Activated B cell treated with CpG ODN at 0.5 μM for 24 hours (primary cell): ENCODE measurements around the gene ACTR1A. TPM values are rescaled to one million over a fixed set of nuclear protein-coding genes. Genes with fewer than 3 reads are reported as not detected.

Experiments used
- ATAC-seq: fragments of 200-7000 bp; cut with Tn5 transposase; one replicate; pipeline ENCODE4 v1.10.0; 2021; ENCODE audit warnings: low read depth, mild to moderate bottlenecking, moderate library complexity
- CTCF ChIA-PET: fragments of 350-600 bp; sonication (Branson Sonifier 250); formaldehyde crosslinking; loops from one replicate; lab custom pipeline; 2021; ENCODE audit warnings: antibody characterized with exemption; lab: Charles Lee
- POLR2A ChIA-PET: fragments of 350-600 bp; sonication (Branson Sonifier 250); formaldehyde crosslinking; loops from one replicate; lab custom pipeline; 2021; ENCODE audit warnings: antibody characterized with exemption; lab: Charles Lee
- DNase-seq: peaks from one replicate; pipeline ENCODE4 v3.0.0; 2022
- H3K27ac Mint-ChIP-seq: one replicate; pipeline ENCODE4 v1.8.0; 2020; ENCODE audit warnings: mixed read lengths
- H3K27me3 Mint-ChIP-seq: one replicate; pipeline ENCODE4 v1.8.0; 2021; ENCODE audit warnings: mixed read lengths
- H3K36me3 Mint-ChIP-seq: one replicate; pipeline ENCODE4 v1.8.0; 2021; ENCODE audit warnings: low read depth, mixed read lengths
- H3K4me1 Mint-ChIP-seq: one replicate; pipeline ENCODE4 v1.8.0; 2021; ENCODE audit warnings: mixed read lengths
- H3K4me3 Mint-ChIP-seq: one replicate; pipeline ENCODE4 v1.8.0; 2020; ENCODE audit warnings: mild to moderate bottlenecking, mixed read lengths
- H3K9me3 Mint-ChIP-seq: one replicate; pipeline ENCODE4 v1.8.0; 2020; ENCODE audit warnings: mixed read lengths
- intact Hi-C: fragments of 100-400 bp; cut with micrococcal nuclease; formaldehyde crosslinking; loops from one replicate; pipeline ENCODE4 v1.15.1; 2024
- total RNA-seq: library from RNA; stranded (reverse); gene quantifications from 2 replicates; pipeline ENCODE4 v1.2.3, GENCODE V29; 2022
- TF ChIP-seq, protein P1 (sequence below): fragments of 200-600 bp; IDR thresholded peaks from one replicate; pipeline ENCODE4 v1.8.0; 2022; ENCODE audit warnings: antibody characterized with exemption, mild to moderate bottlenecking

The ACTR1A gene
- total RNA-seq, 1 donor from 2014 or later: 71.9 TPM

DNA sequence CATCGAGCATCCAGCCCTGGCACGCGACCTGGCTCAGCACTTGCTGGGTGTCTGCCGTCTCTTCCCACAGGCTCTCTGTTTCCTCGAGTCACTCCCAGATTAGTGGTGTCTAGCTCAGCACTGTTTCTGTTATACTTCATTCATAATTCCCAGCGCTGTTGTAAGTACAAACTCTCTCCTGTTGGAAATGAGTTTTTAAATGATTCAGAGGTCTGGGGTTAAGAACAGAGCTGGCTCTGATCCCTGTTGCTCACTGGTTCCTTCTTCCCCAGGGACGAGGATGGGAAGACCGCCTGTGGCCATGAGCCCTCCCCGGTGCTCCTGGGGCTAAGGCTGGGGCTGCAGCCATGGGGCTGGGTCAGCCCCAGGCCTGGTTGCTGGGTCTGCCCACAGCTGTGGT, 33.8 kb downstream of the ACTR1A start:
- no peak for ATAC-seq
- ChIA-PET POLR2A (no interaction called here), CTCF (no interaction called here)
- Mint-ChIP-seq H3K36me3 (no peaks in the 10 kb centered on the region), H3K4me3 (no peak overlapping the region), H3K9me3 (no peaks in the 10 kb centered on the region), H3K27me3 (no peaks in the 10 kb centered on the region), H3K27ac (no peak overlapping the region), H3K4me1 (no peaks in the 10 kb centered on the region)
- intact Hi-C loops: no loop called here
- no peak for DNase-seq
- TF ChIP-seq, protein P1, sequence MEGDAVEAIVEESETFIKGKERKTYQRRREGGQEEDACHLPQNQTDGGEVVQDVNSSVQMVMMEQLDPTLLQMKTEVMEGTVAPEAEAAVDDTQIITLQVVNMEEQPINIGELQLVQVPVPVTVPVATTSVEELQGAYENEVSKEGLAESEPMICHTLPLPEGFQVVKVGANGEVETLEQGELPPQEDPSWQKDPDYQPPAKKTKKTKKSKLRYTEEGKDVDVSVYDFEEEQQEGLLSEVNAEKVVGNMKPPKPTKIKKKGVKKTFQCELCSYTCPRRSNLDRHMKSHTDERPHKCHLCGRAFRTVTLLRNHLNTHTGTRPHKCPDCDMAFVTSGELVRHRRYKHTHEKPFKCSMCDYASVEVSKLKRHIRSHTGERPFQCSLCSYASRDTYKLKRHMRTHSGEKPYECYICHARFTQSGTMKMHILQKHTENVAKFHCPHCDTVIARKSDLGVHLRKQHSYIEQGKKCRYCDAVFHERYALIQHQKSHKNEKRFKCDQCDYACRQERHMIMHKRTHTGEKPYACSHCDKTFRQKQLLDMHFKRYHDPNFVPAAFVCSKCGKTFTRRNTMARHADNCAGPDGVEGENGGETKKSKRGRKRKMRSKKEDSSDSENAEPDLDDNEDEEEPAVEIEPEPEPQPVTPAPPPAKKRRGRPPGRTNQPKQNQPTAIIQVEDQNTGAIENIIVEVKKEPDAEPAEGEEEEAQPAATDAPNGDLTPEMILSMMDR: no peak

DNA sequence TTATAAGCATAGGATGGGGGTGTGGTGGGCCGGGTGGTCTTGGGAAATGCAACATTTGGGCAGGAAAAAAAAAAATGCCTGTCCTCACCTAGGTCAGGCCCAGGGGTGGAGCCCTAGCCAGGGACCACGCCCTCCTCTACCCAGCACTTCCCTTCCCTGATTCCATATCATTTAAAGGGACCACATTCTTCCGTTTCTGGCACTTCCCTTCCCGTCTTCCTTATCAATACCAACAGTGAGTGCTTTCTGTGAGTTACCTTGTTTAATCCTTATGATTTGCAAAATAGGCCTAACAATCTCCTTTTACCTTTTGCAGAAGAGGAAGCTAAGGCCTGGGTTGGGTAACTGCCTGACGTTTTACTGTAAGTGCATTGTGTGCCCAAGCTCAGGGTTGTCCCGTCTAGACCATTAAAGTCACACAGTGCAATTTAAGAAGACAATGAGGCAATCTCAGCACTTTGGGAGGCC, 34.5 kb downstream of the ACTR1A start:
- Mint-ChIP-seq H3K36me3 (no peaks in the 10 kb centered on the region), H3K4me3 (no peak overlapping the region), H3K9me3 (no peaks in the 10 kb centered on the region)

DNA sequence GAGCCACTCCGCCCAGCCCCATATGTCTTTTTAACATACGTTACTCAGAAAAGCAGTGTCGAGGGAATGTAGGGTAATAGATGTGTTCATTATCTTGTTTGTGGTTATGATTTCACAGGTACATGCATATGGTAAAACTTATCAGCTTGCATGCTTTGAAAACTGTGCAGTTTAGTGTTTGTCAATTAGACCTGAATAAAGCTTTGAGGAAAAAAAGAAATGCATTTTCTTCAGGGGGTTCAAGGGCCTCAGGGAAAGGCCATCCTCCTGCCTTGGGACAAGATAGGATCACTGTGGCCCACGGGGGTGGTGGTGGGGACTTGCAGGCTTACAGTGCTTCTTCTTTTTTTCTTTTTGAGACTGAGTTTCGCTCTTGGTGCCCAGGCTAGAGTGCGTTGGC, 35.2 kb downstream of the ACTR1A start:
- no peaks in the 10 kb centered on the region for H3K9me3 Mint-ChIP-seq
- ATAC-seq (no peak), DNase-seq (no peak)
- no peaks in the 10 kb centered on the region for H3K27me3 Mint-ChIP-seq
- peaks cover 11% of the 10 kb centered on the region for H3K4me1 Mint-ChIP-seq
- POLR2A ChIA-PET: no interaction called here
- CTCF ChIA-PET: no interaction called here
- no peak overlapping the region for H3K27ac Mint-ChIP-seq
- H3K36me3 Mint-ChIP-seq: no peaks in the 10 kb centered on the region
- TF ChIP-seq, protein P1: no peak
- no peak overlapping the region for H3K4me3 Mint-ChIP-seq
- intact Hi-C loops: no loop called here

More for the DNA sequence above, 34.5 kb downstream of the ACTR1A start:
- H3K4me1 Mint-ChIP-seq: peaks cover 5% of the 10 kb centered on the region
- TF ChIP-seq, protein P1: no peak
- ATAC-seq (no peak), DNase-seq (no peak)
- H3K27ac Mint-ChIP-seq: no peak overlapping the region
- POLR2A ChIA-PET: no interaction called here
- H3K27me3 Mint-ChIP-seq: no peaks in the 10 kb centered on the region
- intact Hi-C loops: no loop called here
- CTCF ChIA-PET: interaction anchor here (0.7 kb wide), 1 partner anchor 15 kb away, joined by 3 read pairs; no protein-coding TSS in a partner anchor

DNA sequence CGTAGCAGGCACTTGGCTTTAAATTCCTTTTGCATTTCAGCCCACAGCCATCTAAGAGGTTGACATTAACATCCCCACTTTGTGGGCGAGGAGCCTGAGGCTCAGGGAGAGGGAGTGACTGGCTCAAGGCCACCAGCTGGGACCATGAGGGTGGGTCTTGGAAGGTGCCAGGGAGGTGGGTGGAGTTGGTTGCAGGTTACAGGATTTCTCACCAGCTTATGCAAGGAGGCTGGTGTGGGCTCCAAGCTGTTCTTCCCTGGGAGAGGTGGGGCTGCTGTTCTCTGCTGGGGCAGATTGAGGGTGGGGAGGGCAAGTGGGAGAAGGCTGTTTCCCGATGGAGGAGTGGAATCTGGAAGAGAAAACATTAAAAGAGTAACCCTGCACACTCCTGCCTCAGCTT, 37.0 kb downstream of the ACTR1A start:
- ATAC-seq: no peak
- H3K4me3 Mint-ChIP-seq: no peak overlapping the region
- intact Hi-C loops: no loop called here
- TF ChIP-seq, protein P1: no peak
- no peaks in the 10 kb centered on the region for H3K36me3 Mint-ChIP-seq
- POLR2A ChIA-PET: no interaction called here
- CTCF ChIA-PET: interaction anchor here (0.9 kb wide), 1 partner anchor 71 kb away, joined by 4 read pairs; no protein-coding TSS in a partner anchor
- no peaks in the 10 kb centered on the region for H3K27me3 Mint-ChIP-seq
- H3K4me1 Mint-ChIP-seq: peaks cover 29% of the 10 kb centered on the region
- no peaks in the 10 kb centered on the region for H3K9me3 Mint-ChIP-seq
- no peak overlapping the region for H3K27ac Mint-ChIP-seq
- DNase-seq: no peak

DNA sequence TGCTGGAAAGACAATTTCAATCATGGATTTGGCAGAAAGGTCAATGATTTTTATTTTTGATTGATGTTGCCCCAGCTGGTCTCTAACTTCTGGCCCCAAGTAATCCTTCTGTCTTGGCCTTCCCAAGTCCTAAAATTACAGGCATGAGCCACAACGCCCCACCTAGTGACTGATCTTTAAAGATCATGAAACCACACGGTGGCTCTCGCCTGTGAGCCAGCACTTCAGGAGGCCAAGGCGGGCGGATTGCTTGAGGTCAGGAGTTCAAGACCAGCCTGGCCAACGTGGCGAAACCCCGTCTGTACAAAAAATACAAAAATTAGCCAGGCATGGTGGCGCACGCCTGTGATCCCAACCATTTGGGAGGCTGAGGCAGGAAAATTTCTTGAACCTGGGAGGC, 38.5 kb downstream of the ACTR1A start:
- Mint-ChIP-seq H3K4me3 (no peak overlapping the region), H3K27ac (no peak overlapping the region), H3K36me3 (no peaks in the 10 kb centered on the region), H3K9me3 (no peaks in the 10 kb centered on the region), H3K27me3 (no peaks in the 10 kb centered on the region), H3K4me1 (peaks cover 31% of the 10 kb centered on the region)
- DNase-seq: no peak
- TF ChIP-seq, protein P1: no peak
- CTCF ChIA-PET: no interaction called here
- intact Hi-C loops: no loop called here
- POLR2A ChIA-PET: interaction anchor here (1.3 kb wide), 1 partner anchor 38 kb away, joined by 4 read pairs; the partner anchor contains the start of gene ACTR1A
- ATAC-seq: no peak
